NCI-H2029 treated with DMSO at 0.1 percent for 48 hours (cell line): ENCODE measurements around the gene MTA1.

Experiments
- DNase-seq: peaks from one replicate; lab custom pipeline; 2025; lab: John Stamatoyannopoulos, UW

Gene MTA1

DNA sequence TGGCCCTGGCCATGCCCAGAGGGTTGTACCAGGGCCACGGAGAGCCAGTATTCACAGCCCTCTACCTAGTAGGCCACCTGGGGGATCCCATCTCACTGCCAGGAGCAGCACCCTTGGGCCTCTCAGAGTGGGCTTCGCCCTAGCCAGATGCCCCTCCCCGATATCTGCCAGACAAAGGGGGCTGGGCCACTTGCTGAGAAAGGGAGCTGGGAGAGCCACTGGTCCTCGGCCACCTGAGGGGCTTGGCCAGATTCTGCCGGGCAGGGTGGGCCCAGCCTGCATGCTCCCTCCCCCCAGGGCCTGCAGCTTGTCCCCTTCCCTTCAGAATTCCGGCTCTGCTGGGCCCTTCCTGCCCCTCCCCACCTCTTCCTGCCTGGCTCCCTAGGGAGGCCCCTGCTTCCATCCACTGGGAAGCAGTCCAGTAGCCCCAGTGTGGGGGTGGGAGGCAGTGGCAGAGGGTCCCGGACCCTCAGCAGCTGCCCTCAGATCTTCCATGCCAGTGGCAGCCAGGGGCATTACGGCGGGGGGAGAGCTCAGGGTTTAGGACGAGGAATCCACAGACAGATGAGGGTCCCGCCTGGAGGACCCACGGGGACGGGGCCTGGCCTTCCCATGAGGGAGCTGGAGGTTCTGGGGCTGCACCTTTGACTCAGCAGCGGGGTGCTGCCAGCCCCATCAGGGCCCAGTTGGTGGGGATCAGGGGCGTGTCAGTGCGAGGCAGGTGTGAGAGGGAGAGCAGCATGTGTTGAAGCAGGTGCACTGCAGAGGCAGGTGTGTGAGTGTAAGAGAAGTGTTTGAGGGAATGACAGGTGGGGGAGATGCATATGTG, 57.4 kb downstream of the MTA1 start:
- no peak for DNase-seq

DNA sequence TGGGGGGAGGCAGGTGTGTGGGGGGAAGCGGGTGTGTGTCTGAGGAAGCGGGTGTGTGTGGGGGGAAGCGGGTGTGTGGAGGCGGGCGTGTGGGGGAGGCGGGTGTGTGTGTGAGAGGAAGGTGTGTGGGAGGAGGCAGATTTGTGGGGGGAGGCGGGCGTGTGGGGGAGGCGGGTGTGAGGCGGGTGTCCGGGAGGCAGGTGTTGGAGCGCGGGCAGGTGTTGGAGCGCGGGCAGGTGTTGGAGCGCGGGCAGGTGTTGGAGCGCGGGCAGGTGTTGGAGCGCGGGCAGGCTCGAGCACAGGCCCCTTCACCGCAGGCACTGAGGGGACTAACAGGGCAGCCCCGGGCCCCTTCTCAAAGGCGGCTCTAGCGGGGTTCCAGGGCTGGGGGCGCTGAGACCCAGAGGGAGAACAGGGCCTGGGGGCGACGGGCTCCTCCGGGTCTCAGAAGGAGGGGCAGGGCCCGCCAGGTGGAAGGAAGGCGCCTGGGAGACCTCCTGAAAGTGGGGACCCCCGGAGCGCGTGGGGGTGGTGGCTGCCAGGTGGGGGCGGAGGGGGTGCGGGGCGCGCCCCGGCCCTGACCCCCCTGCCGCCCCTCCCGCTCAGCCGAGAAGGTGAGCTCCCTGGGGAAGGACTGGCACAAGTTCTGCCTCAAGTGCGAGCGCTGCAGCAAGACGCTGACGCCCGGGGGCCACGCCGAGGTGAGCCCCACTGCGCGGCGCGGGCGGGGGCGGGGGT, 58.2 kb downstream of the MTA1 start:
- no peak for DNase-seq

DNA sequence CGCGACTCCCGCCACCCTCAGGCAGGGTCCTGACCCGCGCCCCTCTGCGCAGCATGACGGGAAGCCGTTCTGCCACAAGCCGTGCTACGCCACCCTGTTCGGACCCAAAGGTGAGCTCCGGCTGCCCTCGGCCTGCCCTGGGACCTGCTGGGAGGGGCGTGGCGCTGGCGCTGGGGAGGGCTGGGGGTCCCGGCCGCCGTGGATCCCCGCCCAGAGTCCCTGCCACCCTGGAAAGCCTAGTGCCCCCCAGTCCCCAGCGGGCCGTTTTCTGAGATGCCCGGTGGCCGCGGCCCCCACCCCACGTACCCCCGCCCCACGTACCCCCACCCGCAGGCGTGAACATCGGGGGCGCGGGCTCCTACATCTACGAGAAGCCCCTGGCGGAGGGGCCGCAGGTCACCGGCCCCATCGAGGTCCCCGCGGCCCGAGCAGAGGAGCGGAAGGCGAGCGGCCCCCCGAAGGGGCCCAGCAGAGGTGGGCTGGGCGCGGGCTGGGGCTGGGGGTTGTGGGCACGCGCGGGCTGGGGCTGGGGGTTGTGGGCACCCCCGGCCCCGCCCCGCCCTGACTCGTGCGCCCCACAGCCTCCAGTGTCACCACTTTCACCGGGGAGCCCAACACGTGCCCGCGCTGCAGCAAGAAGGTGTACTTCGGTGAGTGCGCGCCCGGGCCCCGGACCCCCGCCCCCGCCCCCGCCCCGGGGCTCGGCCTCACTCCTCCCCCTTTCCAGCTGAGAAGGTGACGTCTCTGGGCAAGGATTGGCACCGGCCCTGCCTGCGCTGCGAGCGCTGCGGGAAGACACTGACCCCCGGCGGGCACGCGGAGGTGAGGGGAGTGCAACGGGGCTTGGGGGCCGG, 59.0 kb downstream of the MTA1 start:
- no peak for DNase-seq

DNA sequence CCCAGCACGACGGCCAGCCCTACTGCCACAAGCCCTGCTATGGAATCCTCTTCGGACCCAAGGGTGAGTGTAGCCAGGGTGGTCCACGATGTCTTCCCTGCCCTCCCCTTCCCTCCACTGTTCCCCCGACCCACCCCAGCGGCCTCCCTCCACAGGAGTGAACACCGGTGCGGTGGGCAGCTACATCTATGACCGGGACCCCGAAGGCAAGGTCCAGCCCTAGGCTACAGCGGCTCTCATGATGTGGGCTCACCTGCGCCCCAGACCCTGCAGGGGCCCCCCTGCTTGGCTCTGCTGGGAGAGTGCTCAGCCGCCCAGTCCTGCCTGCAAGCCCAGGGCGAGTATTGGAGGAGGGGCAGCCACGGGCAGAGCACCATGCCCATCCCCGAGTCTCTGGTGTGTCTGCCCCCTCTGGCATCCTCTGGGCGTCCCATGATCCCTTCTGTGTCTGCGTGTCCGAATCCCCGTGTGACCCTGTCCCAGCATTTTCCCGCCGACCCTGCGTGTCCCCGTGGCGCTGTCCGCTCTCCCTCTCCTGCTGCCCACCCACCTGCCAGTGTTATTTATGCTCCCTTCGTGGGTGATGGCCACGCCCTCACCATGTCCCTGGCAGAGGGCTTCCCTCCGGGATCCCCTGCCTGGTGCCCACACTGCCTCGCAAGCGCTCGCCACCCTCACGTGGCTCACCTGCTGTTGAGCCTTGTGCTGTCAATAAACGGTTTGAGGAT, 60.0 kb downstream of the MTA1 start:
- no peak for DNase-seq

DNA sequence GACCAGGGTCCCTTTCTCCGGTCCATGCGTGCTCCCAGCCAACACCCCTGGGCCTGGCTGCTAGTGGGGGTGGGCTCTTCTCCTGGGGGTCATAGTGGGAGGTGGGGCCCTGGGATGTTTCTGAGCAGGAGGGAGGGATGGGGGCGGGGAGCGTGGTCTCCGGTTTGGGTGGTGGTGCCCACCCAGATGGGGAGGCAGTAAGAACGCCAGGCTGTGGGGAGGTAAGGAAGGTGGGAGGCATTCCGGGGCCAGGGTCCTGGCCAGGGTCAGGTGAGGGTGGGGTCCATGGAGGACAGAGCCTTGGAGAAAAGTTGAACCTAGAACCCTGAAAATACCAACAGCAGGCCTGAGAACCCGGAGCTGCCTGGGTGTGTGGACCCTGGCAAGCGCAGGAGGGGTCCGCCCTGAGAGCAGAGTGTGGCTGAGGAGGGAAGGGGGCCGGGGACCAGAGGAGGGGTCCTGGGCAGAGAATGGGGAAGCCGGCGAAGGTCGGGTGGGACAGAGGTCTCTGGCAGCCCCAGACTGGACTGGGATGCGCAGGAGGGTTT, 60.6 kb downstream of the MTA1 start:
- DNase-seq = no peak

DNA sequence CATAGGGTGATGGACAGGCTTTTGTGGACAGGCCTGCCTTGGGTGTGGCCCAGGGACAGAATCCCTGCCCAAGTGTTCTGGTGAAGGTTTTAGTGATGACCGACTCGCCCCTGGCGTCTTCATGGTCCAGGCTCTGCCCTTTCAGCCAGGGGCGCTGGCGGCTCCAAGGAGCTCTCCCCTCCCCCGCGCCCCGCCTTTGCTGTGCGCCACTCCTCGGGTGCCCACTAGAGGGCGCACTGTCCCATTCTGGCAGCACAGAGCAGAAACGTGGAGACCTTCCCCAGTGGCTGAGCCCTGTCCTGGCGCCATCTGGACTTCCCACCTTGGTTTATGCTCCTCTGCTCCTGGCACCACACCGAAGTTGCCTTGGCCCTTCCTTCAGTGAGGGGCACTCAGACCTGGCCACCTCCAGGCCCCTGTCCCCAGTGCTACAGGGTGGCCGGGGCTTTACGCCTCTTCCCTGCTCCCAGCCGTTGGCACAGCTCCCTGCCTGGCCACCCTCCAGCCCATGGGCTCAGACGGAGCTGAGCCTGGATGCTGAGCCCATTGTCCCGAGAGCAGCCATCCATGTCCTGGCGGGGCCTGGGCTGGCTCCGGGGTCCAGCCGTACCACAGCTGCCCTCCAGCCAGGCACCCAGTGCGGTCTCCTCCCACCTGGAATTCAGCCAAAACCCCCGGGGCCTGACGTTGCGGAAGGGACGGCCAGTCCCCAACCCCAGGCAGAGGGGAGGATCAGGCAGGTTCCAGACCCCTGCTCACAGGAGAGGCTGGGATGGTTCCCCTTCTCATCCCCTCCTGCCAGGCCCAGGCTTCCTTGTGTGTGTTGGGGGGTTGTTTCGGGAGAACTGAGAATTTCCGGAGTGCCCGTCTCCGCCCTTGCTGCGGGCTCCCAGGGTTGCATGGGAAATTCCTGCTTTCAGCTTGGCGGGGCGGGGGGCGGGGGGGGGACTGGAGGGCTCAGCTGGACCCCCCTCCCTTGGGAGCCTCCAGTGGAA, 61.5 kb downstream of the MTA1 start:
- peak; percentile 56 for DNase-seq

DNA sequence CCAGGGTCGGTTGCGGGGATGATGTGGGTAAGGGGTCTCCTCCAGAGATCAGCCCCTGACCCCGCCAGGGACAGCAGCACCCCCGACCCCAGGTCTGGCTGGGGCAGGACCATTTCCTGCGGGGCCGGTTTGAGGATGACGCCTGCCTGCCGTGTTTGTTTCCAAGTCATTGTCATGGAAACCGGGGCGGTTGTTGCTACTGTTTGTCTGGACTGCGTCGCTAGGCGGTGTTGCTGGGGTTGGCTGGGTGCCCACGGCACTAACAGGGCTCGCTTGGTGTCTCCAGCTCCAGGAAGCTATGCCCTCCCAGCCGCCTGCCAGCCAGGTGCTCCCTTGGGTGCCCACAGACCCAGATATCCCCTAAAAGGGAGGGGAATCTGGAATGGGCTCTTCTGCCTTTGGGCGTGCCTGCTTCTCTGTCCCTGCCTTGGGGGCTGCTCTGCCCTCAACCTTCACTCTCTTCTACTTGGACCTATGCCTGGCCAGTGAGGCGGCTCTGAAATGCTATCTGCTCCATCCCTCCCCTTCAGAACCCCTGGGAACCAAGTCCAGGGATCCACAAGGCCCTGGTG, 62.3 kb downstream of the MTA1 start:
- DNase-seq = peak; percentile 69

DNA sequence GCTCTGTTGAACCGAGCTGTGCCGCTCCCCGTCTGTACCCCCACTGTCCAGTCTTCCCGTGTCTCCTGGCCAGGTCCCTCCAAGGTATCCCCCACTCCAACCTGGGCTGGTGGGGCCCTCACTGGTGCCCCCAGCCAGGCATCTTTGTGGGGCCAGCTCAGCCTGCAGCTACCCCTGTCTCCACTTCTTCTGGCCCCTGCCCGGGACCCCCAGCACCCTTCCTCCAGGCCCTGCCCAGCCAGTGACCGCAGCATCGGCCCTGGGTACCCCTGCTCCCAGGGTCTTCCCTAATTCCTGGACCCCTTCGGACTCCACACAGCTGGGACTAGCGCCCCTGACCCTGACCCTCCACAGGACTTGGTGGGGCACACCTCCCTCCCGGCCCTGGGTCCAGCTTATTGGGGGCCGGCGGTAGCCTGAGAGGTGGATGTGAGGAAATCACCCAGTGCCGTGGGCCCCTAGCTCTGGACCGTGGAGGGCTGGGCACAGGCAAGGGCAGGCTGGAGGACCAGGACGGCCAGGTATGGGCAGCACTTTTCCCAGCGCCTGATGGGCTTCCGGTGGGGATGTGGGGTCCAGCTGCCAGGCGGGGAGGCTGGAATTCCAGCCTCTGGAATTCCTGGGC, 63.0 kb downstream of the MTA1 start:
- DNase-seq = no peak

DNA sequence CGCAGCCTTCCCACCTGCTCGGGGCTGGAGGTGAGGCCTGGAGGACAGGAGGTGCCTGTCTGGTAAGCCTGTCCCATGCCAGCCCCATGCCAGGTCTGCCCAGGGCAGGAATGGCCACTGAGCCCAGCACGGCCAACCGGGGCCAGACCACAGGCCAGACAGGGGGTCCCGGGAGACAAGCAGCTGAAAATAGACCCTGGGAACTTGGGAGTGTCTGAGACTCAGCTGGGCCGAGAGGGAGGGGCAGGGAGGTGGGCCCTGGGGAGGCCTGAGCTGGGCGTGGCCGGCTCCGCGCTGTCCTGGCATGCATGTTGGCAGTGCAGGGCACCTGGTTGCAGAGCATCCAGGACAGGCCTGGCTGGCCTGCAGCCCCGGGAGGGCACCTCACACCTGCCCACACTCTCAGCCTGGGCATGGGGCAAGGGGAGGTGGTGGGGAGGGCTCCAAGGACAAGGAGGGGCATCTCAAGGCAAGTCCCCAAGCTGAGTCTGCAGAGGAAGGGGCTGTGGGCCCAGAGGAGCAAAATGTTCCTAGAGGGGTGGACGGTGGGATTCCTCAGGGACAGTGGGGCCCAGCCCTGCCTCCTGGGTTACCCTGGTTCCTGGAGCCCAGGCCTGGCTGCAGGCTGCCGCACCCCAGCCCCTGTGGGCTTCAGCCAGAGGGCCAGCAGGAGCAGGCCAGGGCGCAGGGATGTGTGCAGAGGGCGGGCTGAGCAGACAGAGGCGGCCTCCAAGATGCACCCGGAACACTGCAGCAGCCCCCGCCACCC, 63.9 kb downstream of the MTA1 start:
- DNase-seq = no peak

DNA sequence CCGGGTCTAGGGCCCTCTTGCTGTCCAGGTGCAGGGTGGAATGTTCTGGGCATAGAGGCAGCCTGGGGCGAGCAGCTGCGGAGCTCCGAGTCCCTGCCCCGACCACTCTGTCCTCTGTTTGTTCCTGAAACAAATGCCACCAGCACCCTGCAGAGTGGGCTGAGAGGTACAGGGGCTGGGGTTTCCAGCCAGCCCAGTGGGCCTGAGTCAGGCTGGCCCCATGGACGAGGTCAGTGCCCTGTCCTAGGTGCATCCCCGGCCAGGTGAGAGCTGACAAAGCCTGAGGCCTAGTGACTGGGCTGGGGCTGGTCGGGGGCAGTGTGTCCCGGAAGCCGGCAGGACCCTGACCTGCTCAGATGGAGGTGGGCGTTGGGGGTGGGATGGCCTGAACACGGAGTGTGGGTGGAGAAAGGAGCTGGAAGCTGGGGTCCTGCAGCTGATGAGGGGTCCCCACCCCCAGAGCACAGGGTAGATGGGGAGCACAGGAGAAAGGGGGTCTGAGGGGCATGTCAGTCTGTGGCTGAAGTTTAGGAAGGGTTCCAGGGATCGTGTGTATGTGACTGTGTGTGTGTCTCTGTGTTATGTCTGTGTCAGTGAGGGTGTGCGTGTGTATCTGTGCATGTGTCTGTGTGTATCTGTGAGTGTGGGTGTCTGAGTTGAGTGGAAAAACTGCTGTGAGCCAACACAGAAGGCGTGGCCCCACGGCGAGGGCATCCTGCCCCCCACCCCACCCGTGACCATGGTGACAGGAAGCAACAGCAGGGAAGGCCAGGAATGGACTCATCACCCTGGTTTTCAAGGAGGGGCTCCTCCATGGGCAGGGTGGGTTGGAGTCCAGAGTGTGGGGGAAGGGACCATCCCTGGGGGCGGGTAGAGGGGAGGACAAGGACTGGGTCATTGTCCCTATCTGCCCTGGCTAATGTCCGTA, 64.7 kb downstream of the MTA1 start:
- no peak for DNase-seq

DNA sequence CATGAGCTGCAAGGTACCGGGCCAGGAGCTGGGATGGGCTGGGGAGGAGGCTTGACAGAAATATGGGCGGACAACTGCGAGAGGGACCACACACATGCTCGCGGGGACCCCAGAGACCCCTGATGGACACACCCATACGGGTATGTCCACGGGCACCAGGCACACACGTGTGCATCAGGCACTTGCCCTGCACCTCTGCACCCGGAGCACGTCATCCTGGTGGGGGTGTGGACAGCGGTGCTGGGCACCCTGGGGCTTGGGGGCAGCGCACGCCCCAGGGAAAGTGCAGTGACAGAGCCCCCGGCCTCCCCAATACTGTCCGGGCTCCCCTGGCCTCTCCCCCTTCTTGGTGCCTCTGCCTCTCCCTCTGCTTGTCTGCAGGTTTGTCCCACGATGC, 65.4 kb downstream of the MTA1 start:
- DNase-seq = no peak

DNA sequence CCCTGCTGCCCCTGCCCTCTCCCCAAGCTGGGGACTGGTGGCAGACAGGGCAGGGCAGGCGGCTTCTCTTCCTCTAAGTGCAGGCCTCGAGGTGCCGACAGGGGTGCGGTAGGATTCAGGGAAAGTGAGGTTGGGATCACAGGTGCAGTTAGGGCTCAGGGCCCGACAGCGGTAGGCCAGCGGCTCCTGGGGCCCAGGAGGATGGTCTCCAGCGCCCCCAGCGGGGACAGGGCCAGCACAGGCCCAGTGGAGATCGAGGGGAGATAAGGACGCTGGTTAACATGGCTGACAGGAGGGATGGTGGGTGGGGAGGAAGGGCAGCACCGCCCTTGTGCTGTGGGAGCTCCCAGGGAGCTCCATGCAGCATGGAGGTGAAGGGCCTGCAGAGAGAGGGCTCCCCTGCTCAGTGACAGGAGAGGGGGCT, 66.1 kb downstream of the MTA1 start:
- DNase-seq = no peak

DNA sequence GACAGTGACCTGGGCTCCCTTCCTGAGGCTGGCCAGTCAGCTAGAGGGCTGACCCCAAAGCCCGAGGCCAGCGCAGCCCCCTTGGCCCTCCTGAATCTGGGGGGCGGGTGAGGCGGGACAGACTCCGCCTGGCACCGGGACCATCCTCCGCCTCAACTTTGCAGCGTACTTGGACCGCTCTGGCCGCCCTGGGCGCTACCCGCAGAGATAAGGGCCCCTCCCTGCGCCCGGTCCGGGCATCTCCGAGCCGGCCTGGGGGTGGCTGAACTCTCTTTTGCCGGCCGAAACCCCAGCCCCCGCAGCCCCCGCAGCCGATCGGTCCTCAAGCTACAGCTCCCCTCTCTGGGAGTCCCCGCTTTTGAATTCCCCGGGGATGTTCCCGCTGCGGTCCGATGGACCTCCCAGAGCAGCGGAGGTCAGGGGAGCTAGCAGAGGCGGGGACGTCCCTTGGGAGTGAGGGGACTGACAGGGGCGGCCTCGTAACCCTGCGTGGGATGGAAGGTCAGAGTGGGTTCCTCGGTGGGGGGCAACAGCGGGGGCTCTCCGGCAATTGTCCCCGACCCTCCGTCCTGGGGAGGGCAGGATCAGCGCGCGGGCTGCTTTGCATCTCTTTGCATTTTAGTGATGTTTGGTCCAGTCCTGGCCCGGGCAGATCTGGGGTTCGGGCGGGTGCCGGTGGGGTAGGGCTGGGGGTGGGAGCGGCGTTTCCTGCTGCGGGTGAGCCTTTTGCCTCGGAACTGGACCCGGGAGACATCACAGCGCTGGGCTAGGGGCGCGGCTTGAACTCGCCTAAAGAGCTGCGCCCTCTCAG, 66.7 kb downstream of the MTA1 start, which contains the start of gene CRIP1:
Gene CRIP1 (plus strand): TSS at position 724 of the 811 bp plus-strand sequence. CDS start 374 bp downstream, outside the sequence.
- no peak for DNase-seq

DNA sequence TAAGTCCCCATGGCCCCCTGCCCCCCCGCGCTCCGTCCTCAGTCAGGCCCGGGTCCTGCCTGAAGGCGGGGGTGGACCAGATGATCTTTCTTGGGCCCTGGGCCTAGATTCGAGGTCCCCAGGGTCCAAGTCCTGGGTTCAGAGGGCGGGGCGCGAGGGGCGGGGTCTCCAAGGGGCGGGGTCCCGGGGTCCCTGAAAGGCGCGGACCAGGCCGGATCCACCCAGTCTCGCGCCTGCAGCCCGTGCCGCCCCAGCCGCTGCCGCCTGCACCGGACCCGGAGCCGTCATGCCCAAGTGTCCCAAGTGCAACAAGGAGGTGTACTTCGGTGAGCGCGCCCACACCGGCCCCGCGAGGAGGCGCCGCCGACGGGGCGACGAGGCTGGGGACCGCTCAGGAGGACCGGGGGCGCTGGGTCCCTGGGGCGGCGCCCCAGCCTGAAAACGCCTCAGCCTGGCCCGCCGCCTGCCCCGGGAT, 67.4 kb downstream of the MTA1 start:
- no peak for DNase-seq

DNA sequence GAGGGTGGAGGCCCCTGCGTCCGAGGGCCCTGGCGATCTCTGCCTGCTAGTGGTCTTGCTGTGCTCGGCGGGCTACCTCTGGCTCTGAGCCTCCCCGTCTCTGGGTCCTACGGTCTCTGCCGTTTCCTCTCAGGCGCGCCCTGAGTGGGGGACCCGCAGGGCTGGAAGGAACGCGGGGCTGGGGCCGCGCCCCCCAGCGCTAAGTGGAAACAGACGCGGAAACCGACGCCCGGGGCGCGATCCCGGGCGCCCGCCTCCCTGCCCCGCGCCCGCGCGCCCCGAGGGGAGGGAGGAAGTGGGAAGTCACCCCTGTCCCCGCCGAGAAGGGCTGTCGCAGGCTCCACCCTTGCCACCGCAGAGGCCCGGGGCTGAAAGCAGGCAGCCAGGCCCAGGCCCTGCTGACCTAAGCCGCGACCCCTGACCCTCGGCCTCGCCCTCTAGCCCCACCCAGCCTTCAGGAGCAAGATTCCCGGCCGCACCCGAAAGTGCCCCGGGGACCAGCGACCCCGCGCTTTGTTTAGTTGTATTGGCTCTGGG, 67.9 kb downstream of the MTA1 start:
- no peak for DNase-seq
